Kidney (tissue), 14 donors: Measurements from ENCODE around the gene ZNF143. TPM values are rescaled to one million over a fixed set of nuclear protein-coding genes. Genes with fewer than 3 reads are reported as not detected.

Experiments
- DNase-seq, 5 donors: peaks; one replicate each; pipeline ENCODE4 v3.0.0-alpha.2; 2013 to 2020
- FAIRE-seq: peaks from 2 replicates; lab custom pipeline; 2012; peaks lifted over from hg19 to GRCh38; lab: Jason Lieb, UNC
- H3K27ac ChIP-seq, 2 donors: one replicate each; pipeline ENCODE4 v1.7.0; 2013; ENCODE audit warnings: low read depth in 2 of 2, low read length in 2 of 2, inconsistent platforms in 1 of 2
- H3K27me3 ChIP-seq: one replicate; pipeline ENCODE4 v1.7.1; 2013; ENCODE audit warnings: low read length, inconsistent platforms; ENCODE audit not compliant: control insufficient read depth, insufficient read depth
- H3K36me3 ChIP-seq, 3 donors: one replicate each; pipeline versions ENCODE4 v1.7.0 to v1.7.1; 2013; ENCODE audit warnings: low read length in 3 of 3, control low read depth in 1 of 3, inconsistent platforms in 1 of 3; ENCODE audit not compliant: insufficient read depth in 3 of 3, control insufficient read depth in 2 of 3
- H3K4me1 ChIP-seq, 3 donors: one replicate each; pipeline versions ENCODE4 v1.7.0 to v1.7.1; 2013; ENCODE audit warnings: low read length in 3 of 3, inconsistent platforms in 1 of 3, low read depth in 1 of 3; ENCODE audit not compliant: control insufficient read depth in 2 of 3, insufficient read depth in 2 of 3
- H3K4me3 ChIP-seq, 3 donors: one replicate each; pipeline versions ENCODE4 v1.7.0 to v1.8.1; 2013; ENCODE audit warnings: low read length in 3 of 3, control low read depth in 1 of 3, inconsistent platforms in 1 of 3
- H3K9ac ChIP-seq, 3 donors: one replicate each; pipeline versions ENCODE4 v1.7.0 to v1.7.1; 2013; ENCODE audit warnings: low read length in 3 of 3, control low read depth in 1 of 3, inconsistent platforms in 1 of 3
- H3K9me3 ChIP-seq, 3 donors: one replicate each; pipeline versions ENCODE4 v1.7.0 to v1.7.1; 2013; ENCODE audit warnings: low read length in 3 of 3, control low read depth in 1 of 3, inconsistent platforms in 1 of 3; ENCODE audit not compliant: control insufficient read depth in 2 of 3, insufficient read depth in 1 of 3
- CTCF ChIP-seq: IDR thresholded peaks from 3 replicates; pipeline ENCODE4 v1.5.1; 2012; ENCODE audit warnings: mild to moderate bottlenecking, moderate library complexity, borderline replicate concordance; ENCODE audit not compliant: insufficient read depth; ENCODE audit errors: extremely low read depth
- intact Hi-C: fragments of 100-400 bp; cut with DNase I; formaldehyde crosslinking; loops from one replicate; pipeline ENCODE4 v1.11.1; 2022
- polyA plus RNA-seq: library from polyadenylated mRNA; stranded (reverse); fragments of 350-450 nt; fragmentation: Illumina TruSeq; extraction: RNeasy Lipid Tissue Mini Kit (QIAGEN cat#74804); gene quantifications from one replicate; pipeline ENCODE4 v1.2.3, GENCODE V29; 2014; ENCODE audit warnings: low read depth, low replicate concordance; ENCODE audit not compliant: insufficient read depth
- total RNA-seq: library from RNA; stranded (reverse); fragmentation: NEBNext Ultra II Directional; extraction: Animal tissue kit (Norgen Biotek cat#: 25700); gene quantifications from one replicate; pipeline ENCODE4 v1.2.1, GENCODE V29; 2021
- donor health status: control.
- donor health status: control.
- donor health status: control.
- donor health status: control.
- donor health status: control.
- donor health status: DM: yes; HTN: yes; CAD: no.
- donor health status: Normal renal cell carcinoma (clear cell type).

The ZNF143 gene
- total and polyA plus RNA-seq, 2 donors from 2014 or later, result 8.6 to 30.3 TPM

DNA sequence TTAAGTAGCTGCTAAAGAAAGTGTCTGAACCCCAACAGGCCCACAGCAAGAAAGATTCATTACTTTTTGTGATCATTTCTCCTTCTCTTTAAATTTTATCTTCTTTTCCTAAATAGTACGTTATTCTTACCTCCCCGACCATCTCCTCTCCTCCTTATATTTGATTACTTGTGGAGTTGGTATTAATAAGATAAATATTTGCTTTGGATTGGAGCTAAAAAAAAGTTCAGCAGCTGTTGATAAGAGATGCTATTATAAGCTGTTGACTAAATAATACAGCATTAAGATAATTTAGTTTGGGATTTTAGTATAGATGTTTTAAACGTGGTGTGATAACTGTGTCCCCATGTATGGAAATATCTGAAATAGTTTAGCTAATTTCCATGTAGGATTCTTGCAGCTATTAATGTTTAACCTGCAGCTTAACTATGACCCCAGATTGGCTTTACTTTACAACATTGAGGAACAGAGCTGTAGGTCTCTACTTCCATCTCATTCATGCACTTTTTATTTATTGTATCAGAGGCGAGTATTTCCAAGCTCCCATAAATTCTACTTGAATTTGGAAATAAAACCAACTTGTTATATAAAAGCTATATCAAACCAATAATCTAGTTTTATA lies 37.8 kb downstream of the ZNF143 start:
- no peak for TF ChIP-seq CTCF
- Histone ChIP-seq H3K4me3 (no peak overlapping the region), H3K9ac (no peak overlapping the region), H3K4me1 (peaks cover 0 to 6% (median 0%) of the 10 kb centered on the region in 3 donors), H3K27ac (no peak overlapping the region), H3K27me3 (no peaks in the 10 kb centered on the region), H3K9me3 (no peaks in the 10 kb centered on the region), H3K36me3 (peaks cover 6 to 22% (median 9%) of the 10 kb centered on the region in 3 donors)
- intact Hi-C loops, result no loop called here
- DNase-seq (peak in 2 of 5 donors; percentile 29 to 34), FAIRE-seq (peak; percentile 21)

DNA sequence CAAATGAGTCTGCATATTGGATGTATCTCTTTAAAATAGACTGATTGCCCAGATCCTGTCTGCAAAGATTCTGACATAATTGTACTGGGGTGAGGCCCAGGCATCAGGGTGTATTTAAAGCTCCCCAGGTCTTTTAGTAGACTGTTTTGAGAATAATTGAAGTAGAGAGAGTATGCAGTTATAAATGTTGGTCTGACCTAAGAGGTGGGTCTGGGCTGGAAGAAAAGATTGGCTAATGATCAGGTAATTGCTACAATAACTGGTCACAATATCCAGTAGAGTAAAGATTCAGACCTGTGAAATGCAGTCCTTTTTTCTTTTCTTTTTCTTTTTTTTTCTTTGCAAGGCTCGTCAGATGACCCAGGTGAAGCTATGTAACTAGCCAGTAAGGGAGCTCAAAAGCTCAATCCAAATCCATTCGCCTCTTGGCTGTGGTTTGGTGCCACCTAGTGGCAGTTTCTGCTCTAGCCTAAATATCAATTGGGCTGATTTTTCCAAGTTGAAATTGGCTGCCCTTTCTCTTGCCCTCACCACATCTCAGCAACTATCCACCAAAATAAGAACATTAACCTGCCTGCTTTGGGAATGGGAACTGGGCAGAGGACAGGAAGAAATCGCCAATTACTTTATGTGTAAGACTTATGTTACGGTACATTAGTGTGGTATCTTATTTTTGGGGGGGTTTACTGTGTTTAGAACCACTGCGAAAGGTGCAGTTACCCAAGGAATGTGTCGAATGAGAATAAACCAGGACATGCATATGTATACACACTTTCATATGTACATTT lies 45.9 kb downstream of the ZNF143 start:
- H3K27me3 ChIP-seq, result no peaks in the 10 kb centered on the region
- H3K9me3 ChIP-seq, result no peaks in the 10 kb centered on the region
- H3K4me3 ChIP-seq, result no peak overlapping the region
- peak; percentile 86 for TF ChIP-seq CTCF
- DNase-seq (peak in 4 of 5 donors; percentile 71 to 92 (median 82)), FAIRE-seq (peak; percentile 92)
- no peak overlapping the region for H3K27ac ChIP-seq
- H3K4me1 ChIP-seq, result peaks cover 0 to 8% (median 3%) of the 10 kb centered on the region in 3 donors
- no peak overlapping the region for H3K9ac ChIP-seq
- intact Hi-C loops, result no loop called here
- H3K36me3 ChIP-seq, result peaks cover 0 to 3% (median 0%) of the 10 kb centered on the region in 3 donors

- intact Hi-C loops, result no loop called here
- no peak overlapping the region for H3K4me3 ChIP-seq
- no peak for TF ChIP-seq CTCF
- H3K27me3 ChIP-seq, result no peaks in the 10 kb centered on the region
- no peak overlapping the region for H3K27ac ChIP-seq
- no peak for DNase-seq
- peaks cover 0 to 8% (median 3%) of the 10 kb centered on the region in 3 donors for H3K4me1 ChIP-seq
- H3K9me3 ChIP-seq, result no peaks in the 10 kb centered on the region
- H3K36me3 ChIP-seq, result peaks cover 0 to 3% (median 0%) of the 10 kb centered on the region in 3 donors
- FAIRE-seq, result no peak
- H3K9ac ChIP-seq, result no peak overlapping the region
These were observed 46.4 kb downstream of the ZNF143 start for GRCh38 chr11:9507277-9507580.
